NAMALWA (cell line): ENCODE measurements around the gene ADA.

Experiments used
- DNase-seq: peaks from one replicate; pipeline ENCODE4 v3.0.0-alpha.2; 2015; ENCODE audit warnings: low spot score

ADA gene

DNA sequence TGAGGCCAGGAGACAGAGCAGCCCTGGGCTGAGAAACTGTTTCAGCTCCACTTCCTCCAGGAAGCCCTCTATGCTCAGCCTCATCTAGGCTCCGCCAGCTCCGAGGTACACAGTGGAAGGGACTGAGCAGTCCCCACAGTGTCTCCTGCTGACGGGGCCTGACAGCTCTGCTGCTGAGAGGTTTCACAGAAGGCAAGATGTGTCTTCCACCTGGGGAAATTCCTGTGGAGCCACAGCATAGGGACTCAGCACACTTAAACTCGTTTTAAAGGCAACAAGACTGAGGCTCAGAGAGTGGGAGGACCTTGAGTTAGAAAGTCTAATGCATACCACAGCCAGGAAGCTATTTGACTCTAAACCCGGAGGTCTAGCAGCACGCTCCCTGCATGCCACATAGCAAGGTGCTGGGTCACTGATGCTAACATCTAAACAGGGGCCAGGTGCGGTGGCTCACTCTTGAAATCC is 6.8 kb downstream of the ADA start:
- DNase-seq: peak; percentile 43

DNA sequence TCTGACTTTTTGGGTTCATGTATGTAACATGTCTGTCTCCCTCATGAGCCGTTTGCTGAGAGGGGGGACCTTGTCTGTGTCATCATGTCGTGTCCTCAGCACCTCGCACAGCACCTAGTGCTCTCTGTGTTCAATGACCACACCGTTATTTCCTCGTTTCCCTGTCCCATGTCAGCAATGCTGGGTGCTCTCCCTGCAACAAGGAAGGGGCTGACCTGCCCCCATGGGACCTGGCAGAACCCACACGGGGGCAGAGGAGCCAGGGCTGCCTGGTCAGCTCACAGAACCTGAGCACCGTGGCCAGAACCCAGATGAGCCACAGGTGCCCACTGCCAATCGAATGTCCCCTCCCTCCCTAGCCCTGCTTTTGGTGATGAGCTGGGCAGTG is 7.3 kb downstream of the ADA start:
- DNase-seq: no peak

DNA sequence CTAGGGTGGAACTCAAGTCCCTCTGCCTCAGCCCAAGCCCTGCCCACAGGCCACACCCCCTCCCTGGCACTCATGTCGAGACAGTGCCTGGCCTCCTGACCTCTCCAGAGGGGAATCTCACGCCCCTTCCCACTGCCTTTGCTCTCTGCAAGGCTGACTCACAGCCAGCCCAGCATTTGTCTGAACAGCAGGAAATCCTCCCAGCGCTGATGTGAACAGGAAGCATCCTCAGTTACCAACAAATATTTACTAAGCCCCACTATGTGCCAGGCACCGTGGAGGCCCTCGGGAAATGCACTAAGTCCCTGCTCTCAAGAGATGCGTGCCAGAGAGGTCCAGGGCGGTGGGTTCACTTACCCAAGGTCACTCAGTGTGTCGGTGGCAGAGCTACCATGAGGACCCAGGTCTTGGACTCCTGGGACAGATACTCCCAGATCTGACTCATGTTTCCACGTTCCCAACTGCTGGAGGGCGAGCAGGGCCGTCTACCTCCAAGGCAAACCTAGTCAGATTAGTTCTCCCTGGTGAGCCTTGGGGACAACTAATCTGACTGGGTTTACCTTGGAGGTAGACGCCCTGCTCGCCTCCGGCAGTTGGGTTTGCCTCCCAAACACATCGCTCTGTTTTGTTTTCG is 7.8 kb downstream of the ADA start:
- DNase-seq: no peak

DNA sequence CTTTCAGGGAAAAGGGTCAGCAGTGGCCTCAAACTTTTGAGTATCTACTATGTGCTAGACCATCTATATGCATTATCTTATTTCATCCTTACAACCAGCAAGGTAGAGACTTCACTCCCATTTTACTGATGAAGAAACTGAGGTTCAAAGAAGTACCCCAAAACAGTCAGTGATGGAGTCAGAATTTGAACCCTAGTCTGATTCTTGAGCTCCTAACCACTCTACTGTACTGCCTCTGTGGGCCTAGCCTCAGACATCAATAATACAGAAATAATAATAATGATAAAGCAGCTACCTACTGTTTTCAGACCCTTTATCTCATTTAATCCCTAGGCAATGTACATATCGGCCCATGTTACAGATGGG is 8.4 kb downstream of the ADA start:
- DNase-seq: no peak

DNA sequence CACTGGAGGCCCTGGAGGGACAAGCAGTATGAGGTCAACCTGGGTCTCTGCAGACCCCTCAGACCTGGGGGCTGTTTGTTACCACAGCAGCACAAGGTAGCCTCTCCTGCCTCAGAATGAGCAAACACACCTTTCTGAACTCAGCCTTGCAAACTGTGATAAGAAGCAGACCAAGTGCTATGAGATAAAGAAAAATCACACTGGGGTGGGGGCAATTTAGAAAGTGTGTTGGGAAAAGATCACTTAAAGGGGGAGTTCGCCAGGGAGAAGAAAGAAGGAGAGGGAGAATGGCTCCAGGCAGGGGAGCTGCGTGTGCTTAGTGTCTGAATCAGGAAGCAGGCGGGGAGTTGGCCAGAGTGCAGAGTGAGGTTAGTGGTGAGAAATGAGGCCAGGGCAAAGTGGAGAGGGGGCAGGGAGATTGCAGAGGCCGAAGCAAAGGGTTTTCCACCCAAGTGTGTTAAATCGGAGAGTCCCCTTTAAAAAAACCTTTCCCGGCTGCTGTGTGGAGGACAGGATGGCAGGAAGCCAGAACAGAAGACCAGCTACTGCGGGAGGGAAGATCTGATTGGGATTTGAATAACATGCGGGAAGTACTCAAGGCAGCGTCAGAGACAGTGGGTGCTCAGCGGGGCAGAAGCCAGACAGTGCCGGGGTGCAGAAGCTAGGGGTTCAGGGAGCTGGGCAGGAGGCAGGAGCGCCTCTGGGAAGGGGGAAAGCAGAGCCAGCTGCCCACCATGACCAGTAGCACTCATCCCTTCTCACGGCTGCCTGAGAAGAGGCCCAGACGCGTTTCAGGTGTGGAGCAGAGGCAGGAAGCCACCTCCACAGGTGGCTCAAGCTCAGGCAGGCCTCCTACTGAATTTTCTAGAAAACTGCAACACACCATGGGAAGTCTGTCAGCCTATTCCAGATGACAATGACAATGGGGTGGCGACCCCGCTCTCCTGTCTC is 9.0 kb downstream of the ADA start:
- peak; percentile 42 for DNase-seq

DNA sequence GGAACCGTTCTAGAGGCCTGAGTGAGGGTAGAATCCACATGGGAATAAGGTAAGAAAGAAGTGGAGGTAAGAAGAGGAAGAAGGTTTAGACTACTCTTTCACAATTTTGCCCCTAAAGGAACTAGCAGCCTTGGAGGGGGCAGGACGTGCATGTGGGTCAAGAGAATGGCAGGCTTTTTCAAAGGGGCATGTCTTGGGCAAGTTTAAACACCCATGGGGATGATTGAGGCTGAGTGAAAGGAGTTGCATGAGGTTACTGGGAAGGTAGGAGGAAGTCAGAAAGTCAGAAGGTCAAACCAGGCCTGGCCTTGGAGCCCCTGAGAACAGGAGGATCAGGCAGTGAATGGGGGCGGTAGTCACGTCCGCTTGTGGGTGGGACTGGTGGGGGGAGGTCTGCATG is 10.2 kb downstream of the ADA start:
- no peak for DNase-seq

DNA sequence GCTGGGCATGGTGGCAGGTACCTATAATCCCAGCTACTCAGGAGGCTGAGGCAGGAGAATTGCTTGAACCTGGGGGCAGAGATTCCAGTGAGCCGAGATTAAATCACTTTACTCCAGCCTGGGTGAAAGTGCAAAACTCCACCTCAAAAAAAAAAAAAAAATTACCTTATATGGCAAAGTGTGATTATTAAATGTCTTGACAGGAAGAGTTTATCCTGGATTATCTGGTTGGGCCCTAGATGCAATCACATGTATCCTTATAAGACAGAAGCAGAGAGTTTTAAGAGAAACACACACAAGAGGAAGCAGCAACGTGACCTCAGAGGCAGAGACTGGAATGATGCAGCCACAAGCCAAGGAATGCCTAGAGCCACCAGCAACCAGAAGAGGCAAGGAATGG is 11.0 kb downstream of the ADA start:
- DNase-seq: no peak

DNA sequence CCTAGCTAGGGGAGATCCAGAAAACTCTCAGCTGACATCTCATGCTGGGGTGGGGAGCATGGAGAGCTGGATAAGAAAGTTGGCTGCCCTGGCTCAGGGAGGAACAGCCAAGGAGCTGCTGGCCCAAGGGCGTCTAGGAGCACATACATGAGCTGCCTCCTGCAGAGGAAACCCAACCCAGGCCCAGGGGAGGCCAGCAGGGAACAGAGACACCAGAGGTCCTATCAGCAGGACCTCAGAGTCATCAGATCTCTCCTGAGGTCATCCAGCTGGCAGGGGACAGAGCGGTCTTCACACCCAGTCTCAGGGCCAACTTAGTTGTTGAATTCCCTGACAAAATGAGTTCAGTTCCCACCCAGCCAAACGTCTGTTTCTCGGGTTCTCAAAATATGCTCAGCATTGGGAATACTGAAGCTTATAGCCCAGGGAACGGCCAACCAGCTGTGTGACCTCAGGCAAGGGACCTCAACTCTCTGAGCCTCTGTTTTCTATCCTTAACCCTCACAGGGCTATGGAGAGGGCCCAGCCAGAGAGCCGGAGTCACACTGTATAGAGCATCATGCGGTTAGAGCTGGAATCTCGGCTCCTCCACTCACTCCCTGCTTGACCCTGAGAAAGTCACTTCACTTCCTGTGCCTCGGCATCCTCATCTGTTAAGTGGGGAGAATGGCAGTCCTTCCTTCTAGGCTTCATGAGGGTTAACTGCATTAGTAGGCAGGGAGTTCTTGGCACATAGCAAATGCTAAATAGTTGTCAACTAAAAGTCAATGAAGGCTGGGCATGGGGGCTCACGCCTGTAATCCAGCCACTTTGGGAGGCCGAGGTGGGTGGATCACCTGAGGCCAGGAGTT is 13.8 kb downstream of the ADA start:
- no peak for DNase-seq

DNA sequence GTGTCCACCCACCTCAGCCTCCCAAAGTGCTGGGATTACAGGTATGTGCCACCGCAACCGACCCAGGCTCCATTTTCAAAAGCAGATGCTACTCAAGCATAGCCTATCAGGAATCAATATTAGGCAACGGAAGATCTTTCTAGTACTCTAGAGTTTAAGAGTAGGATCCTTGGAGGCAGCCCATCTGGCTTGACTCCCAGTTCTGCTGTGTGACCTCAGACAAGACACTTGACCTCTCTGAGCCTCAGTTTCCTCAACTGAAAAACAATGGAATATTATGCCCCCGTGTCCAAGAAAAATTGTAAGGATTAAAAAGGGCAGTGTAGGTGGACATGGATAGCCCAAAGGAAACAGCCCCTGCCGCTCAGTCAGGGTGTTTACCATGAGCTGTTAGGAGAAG is 14.5 kb downstream of the ADA start:
- no peak for DNase-seq

DNA sequence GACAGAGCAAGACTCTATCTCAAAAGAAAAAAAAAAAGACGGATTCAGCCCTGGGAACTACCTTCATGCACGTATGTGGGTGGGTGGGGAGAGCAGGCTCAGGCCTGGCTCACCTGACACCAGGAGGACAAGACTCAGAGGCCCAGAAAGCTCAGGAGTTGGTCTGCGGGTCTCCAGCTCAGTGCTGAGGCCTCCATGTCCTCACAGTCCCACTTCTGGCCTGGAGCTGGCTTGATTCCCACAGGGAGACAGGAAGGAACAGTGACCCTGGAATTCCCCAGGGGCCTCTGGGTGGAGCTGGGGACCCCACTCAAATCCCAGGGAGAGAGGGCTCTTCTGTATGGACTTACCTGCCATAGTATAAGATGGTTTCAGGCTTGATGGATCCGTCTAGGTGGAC is 15.6 kb downstream of the ADA start:
- no peak for DNase-seq

DNA sequence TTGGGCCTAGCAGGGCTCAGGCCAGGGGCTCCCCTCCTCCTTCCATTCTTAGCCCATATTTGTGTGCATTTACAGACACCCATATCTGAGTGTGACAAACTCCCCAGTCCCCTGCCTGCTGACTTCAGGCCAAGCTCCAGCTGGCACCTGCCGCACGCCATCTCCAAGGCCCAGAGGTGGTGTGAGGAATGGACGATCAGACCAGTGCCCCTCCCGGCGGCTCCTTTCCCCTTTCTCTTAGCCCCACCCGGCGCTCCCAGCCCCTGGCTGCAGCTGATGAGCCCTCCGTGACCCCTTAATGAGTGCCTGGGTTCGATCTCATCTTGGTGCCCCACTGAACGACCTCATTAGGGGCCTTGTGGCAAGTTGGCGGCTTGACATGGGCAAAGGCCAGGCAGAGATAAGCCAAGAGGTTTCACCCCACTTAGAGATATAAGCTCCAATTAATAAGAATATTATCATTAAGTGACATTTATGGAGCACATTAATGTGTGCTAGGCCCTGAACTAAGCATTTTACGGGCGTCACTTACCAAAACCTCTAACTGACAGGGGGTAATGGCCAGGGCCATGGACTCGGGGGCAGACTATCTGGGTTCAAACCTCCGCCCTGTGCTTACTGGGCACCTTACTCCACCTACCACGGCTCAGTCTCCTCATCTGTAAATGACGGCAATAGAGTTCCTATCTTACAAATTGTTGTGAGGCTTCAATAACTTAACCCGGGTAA is 17.5 kb downstream of the ADA start:
- DNase-seq: no peak

DNA sequence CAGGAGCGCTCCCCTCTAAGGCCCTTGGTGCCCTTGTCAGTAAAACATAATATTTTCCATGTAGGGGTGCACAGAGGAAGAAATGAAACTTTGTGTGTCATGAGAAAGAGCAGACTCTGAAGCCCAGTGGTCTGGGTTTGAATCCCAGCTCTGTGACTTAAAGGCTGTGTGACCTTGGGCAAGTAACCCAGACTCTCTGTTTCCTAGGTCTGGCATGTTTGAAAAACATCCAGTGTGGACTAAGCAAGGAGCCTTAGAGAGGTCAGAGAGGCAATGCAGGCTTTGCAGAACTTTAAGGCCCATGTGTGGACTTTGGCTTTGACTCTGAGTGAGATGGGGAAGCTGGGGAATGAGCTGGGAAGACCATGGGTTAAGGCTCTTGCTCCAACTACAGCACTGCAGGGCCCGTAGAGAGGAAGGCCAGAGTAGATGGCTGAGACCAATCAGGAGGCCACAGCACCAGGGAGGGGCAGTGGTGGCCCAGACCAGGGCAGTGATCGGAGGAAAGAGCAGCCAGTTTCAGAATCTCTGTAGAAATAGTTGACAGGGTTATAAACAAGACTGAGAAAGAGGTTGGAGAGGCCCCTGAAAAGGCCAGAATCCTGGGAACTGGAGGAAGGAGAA is 18.2 kb downstream of the ADA start:
- DNase-seq: no peak

DNA sequence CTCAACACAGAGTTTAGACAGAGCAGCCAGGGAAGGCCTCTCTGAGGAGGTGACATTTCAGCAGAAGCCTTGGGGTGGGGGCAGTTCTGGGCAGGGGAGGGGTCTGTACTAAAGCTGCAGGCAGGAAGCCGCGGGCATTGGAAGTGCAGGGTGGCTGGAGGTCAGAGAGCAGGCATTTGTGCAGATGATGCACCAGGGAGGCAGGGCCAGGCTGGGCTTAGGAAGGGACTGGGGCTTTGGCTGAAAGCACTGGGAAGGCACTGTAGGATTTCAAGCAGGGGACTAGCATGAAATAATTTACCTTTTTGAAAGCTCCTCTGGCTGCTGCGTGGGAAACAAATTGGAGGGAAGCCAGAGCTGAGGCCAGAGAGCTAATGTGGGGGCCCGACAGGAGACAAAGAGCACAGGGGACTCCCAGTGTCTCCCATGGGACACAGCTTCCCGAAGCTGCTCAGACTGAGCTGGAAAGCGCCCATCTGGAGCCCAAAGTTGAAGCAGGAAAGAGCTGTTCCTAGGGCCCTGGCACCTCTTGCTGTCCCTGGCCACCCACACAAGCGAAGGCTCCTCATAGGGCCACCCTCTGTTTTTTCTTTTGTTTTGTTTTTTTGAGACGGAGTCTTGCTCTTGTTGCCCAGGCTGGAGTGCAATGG is 19.3 kb downstream of the ADA start:
- no peak for DNase-seq

DNA sequence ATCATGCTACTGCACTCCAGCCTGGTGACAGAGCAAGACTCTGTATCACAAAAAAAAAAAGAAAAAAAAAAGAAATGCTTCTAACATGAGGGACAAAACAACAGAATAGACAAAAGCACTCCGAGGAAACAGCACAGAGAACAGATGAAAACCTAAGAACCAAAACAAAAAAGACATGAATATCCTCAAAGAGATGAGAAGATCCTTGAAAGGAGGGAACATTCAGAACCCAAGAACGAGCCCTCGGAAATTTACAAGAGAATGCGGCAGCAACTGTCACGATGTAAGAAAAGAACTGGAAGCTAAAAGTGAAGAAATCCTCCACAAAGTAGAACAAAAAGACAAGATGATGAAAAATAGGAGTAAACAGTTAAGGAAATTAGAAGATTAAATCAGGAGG is 21.2 kb downstream of the ADA start:
- no peak for DNase-seq

DNA sequence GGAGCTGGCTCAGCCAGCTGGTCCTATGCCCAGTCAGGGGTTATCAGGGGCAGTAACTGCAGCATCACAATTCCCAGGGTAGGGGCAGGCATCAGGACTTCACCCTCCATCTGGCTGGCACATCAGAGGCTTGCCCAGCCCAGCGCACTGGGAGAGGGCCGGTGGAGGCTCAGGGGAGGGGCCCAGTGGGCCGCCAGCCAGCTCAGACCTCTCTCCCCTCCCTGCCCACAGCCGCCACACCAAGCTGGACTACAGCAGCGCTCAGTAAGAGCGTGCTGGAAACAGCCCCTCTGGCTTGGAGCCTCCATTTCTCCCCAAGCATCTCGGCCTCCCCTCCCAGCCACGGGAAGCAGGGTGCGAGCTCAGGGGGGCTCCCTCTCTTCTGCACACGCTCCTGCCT is 22.0 kb downstream of the ADA start:
- DNase-seq: no peak

DNA sequence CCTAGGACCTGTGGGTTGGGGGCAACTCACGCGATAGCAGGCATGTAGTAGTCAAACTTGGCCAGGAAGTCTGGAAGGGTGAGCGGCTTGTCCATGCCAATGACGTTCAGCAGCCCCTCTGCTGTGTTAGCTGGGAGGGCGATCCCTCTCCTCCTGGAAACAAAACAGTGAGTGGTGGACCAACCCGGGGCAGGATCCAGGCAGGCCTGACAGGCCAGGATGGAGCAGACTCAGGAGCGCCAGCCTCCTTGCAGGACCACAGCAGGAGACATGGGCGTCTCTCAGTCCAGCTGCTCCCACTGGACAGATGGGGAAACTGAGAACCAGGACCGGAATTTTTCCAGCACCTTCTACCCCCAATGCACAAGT is 22.5 kb downstream of the ADA start:
- no peak for DNase-seq

DNA sequence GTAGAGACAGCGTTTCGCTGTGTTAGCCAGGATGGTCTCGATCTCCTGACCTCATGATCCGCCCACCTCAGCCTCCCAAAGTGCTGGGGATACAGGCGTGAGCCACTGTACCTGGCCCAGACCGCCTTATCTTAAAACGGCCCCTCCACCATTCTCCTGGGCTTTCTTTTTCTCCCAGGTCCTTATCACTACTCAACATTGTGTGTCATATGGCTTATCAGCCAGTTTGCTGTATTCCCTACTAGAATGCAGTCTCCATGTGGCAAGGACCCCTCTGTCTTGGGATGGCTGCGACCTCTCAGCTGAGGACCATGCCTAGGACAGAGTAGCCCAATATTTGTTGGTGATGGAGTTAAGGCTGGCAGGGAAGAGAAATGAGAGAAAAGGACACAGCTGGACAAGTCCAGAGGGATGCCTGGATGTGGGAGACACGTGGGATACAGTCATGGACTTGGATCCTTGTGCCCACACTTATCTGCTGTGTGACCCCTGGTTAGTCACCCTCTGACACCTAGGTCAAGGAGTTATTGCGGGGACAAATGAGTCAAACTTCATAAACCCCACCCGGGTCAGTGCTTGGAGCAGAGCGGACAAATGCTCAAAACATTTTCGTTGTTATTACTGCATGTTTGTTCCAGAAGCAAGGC is 24.0 kb downstream of the ADA start:
- DNase-seq: no peak

DNA sequence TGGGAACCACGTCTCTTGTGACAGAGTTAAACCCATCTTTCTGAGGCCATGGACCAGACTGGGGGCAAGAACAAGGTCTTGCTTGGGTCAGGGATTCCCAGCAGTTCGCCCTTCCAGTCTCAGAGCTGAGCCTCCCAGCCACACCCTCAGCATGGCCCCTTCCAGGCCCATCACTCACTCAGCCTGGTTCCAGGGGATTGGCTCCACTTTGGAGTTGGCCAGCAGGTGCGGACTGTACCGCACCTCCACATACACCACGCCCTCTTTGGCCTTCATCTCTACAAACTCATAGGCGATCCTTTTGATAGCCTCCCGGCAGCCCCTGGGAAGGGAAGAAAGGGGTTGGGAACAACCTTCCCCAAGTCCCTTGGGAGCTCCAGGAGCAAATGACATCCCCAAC is 25.2 kb downstream of the ADA start:
- no peak for DNase-seq

DNA sequence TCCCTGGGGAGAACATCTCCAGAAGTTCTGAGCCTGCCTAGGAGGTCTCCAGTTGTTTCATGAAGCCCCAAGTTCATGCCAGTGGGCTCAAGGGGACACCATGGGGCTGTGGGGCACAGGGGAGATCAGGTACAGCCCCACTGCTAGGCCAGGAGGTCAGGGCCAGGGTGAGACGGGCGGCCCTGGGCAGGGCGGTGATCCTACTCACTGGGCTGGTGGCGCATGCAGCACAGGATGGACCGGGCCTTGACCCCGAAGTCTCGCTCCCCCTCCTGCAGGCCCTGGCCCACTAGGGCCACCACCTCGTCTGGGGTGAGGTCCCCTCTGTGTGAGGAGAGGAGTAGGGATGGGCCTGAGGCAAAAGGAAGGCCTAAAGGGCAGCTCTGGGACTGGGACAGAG is 26.1 kb downstream of the ADA start:
- no peak for DNase-seq

DNA sequence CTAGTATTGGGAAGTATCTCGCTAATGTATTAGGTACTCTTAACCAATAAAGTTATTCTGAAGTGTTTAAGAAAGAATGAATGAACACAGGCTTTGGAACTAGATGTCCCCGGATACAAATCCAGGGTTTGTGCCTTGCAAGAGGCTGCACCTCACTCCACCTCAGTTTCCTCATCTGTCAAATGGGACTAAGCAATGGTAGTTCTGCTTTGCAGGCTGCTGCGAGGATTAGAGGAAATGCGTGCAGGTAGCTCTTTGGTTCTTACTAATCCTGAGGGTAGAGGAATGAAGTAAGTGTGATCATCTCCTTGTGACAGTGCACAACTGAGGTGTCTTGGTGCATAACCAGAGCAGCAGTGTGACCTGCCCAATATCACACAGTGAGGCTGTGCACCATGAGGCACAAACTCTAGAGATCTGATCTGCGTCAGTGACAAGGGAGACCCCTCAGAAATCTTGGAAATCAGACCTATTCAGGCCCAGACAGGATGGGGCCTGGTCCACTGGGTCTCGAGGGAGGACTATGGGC is 26.7 kb downstream of the ADA start:
- DNase-seq: no peak
